Jurkat, Clone E6-1 (cell line): ENCODE results near the gene C11orf54.
"Not testable (repeated sequence)": the region's sequence is repeated elsewhere in the genome, so short reads cannot be mapped to it uniquely, and the experiment has no call there.

Source experiments
- DNase-seq: peaks from one replicate; pipeline ENCODE4 v3.0.0-alpha.2; 2011; ENCODE audit warnings: low read depth, low spot score
- H3K4me3 ChIP-seq: 2 replicates; pipeline ENCODE4 v1.5.1; 2011; ENCODE audit warnings: mild to moderate bottlenecking, low read length, control low read depth, moderate library complexity

The C11orf54 gene

GRCh38 chr11:93732237-93732892 lies 9.1 kb upstream of the C11orf54 start:
- no peak for DNase-seq
- H3K4me3 ChIP-seq, result no peak overlapping the region

- DNase-seq, result no peak
- no peak overlapping the region for H3K4me3 ChIP-seq
Observed at GRCh38 chr11:93733474-93733873, 8.0 kb upstream of the C11orf54 start.

- no peak overlapping the region for H3K4me3 ChIP-seq
- no peak for DNase-seq
Observed at GRCh38 chr11:93734427-93735222, 6.8 kb upstream of the C11orf54 start.

GRCh38 chr11:93735627-93736026 lies 5.8 kb upstream of the C11orf54 start:
- no peak overlapping the region for H3K4me3 ChIP-seq
- no peak for DNase-seq

- H3K4me3 ChIP-seq, result no peak overlapping the region
- DNase-seq, result no peak
Observed at GRCh38 chr11:93736129-93736528, 5.3 kb upstream of the C11orf54 start.

- H3K4me3 ChIP-seq, result no peak overlapping the region
- DNase-seq, result no peak
Observed at GRCh38 chr11:93737904-93738612, 3.4 kb upstream of the C11orf54 start.

- H3K4me3 ChIP-seq, result peak overlapping the region; percentile 96; the same call in 1 of the 2 replicates
- DNase-seq, result no peak
Observed at GRCh38 chr11:93738647-93739081, 2.8 kb upstream of the C11orf54 start.

GRCh38 chr11:93740031-93740729 lies 1.3 kb upstream of the C11orf54 start:
- DNase-seq, result no peak
- H3K4me3 ChIP-seq, result peak overlapping the region; percentile 96

GRCh38 chr11:93740730-93741093 lies 760 bp upstream of the C11orf54 start:
- DNase-seq, result peak; percentile 51
- H3K4me3 ChIP-seq, result peak overlapping the region; percentile 96

- peak overlapping the region; percentile 96 for H3K4me3 ChIP-seq
- DNase-seq, result no peak
Observed at GRCh38 chr11:93741882-93742226, 382 bp downstream of the C11orf54 start.

GRCh38 chr11:93743291-93743690 lies 1.8 kb downstream of the C11orf54 start:
- DNase-seq, result no peak
- H3K4me3 ChIP-seq, result no peak overlapping the region

- no peak overlapping the region for H3K4me3 ChIP-seq
- no peak for DNase-seq
Observed at GRCh38 chr11:93744669-93745004, 3.2 kb downstream of the C11orf54 start.

- DNase-seq, H3K4me3 ChIP-seq: not testable (repeated sequence)
Observed at GRCh38 chr11:93745005-93745755, 3.7 kb downstream of the C11orf54 start.

- no peak overlapping the region for H3K4me3 ChIP-seq
- DNase-seq, result no peak
Observed at GRCh38 chr11:93746101-93746500, 4.6 kb downstream of the C11orf54 start.

GRCh38 chr11:93747122-93747521 lies 5.7 kb downstream of the C11orf54 start:
- no peak for DNase-seq
- no peak overlapping the region for H3K4me3 ChIP-seq

- DNase-seq, result no peak
- H3K4me3 ChIP-seq, result no peak overlapping the region
Observed at GRCh38 chr11:93751001-93751400, 9.5 kb downstream of the C11orf54 start.

- no peak overlapping the region for H3K4me3 ChIP-seq
- no peak for DNase-seq
Observed at GRCh38 chr11:93753241-93753640, 11.8 kb downstream of the C11orf54 start.

GRCh38 chr11:93756748-93757147 lies 15.3 kb downstream of the C11orf54 start:
- no peak overlapping the region for H3K4me3 ChIP-seq
- DNase-seq, result no peak

- DNase-seq, result no peak
Observed at GRCh38 chr11:93757301-93757700, 15.8 kb downstream of the C11orf54 start.

More at GRCh38 chr11:93757301-93757700, 15.8 kb downstream of the C11orf54 start:
- no peak overlapping the region for H3K4me3 ChIP-seq
